H54 (cell line): ENCODE measurements around the gene DYNC2LI1.

ENCODE experiments used
- DNase-seq: peaks from one replicate; pipeline ENCODE4 v3.0.0; 2011; ENCODE audit warnings: low spot score, mixed read lengths; ENCODE audit not compliant: insufficient read length
- FAIRE-seq: peaks from 3 replicates; lab custom pipeline; 2011; peaks lifted over from hg19 to GRCh38; lab: Jason Lieb, UNC
- POLR2A ChIP-seq: IDR thresholded peaks from 2 replicates; pipeline ENCODE4 v1.6.1; 2011; ENCODE audit warnings: low read depth, mild to moderate bottlenecking, low read length

The DYNC2LI1 gene

GRCh38 chr2:43838560-43839267 lies 64.9 kb downstream of the DYNC2LI1 start, which contains the start of the genes ABCG5 and ABCG8:
ABCG5 (minus strand) TSS chr2:43838839; CDS start chr2:43838679, 160 bp downstream.
ABCG8 (plus strand) TSS chr2:43838971; CDS start chr2:43839054, 83 bp downstream.
- no peak for DNase-seq
- no peak for TF ChIP-seq POLR2A
- no peak for FAIRE-seq

- FAIRE-seq (no peak), DNase-seq (no peak)
- TF ChIP-seq POLR2A: no peak
These were observed 66.1 kb downstream of the DYNC2LI1 start for GRCh38 chr2:43839776-43840564.

GRCh38 chr2:43840965-43841364 lies 67.1 kb downstream of the DYNC2LI1 start:
- no peak for TF ChIP-seq POLR2A
- DNase-seq (no peak), FAIRE-seq (no peak)

GRCh38 chr2:43841949-43842865 lies 68.4 kb downstream of the DYNC2LI1 start:
- no peak for FAIRE-seq
- no peak for TF ChIP-seq POLR2A

GRCh38 chr2:43842866-43843226 lies 69.0 kb downstream of the DYNC2LI1 start:
- DNase-seq: no peak
- no peak for FAIRE-seq
- no peak for TF ChIP-seq POLR2A

More at GRCh38 chr2:43841949-43842865, 68.4 kb downstream of the DYNC2LI1 start:
- no peak for DNase-seq

GRCh38 chr2:43845181-43845580 lies 71.3 kb downstream of the DYNC2LI1 start:
- no peak for TF ChIP-seq POLR2A
- DNase-seq (no peak), FAIRE-seq (no peak)

GRCh38 chr2:43846140-43846793 lies 72.4 kb downstream of the DYNC2LI1 start:
- no peak for TF ChIP-seq POLR2A
- DNase-seq (no peak), FAIRE-seq (no peak)

DNA sequence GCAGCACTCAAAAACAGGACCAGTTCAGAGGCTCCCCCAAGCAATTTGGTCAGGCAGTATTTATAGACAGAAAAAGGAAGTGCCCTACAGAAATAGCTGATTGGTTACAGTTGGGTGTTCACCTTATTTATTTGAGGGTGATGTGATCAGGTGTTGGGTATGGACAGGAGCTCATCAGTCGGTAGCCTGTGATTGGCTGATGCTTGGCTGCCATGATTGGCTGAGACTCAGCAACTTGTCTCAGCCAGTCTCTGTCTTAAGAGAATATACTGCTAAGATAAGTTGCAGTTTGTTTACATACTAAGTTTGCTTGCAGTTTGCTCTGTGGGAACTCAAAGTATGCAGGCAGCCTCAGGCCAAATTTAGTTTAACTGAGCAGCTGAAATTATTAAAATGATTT lies 74.4 kb downstream of the DYNC2LI1 start:
- FAIRE-seq (no peak), DNase-seq (no peak)
- TF ChIP-seq POLR2A: no peak

- FAIRE-seq (no peak), DNase-seq (no peak)
- TF ChIP-seq POLR2A: no peak
These were observed 77.5 kb downstream of the DYNC2LI1 start for GRCh38 chr2:43851011-43851980.

DNA sequence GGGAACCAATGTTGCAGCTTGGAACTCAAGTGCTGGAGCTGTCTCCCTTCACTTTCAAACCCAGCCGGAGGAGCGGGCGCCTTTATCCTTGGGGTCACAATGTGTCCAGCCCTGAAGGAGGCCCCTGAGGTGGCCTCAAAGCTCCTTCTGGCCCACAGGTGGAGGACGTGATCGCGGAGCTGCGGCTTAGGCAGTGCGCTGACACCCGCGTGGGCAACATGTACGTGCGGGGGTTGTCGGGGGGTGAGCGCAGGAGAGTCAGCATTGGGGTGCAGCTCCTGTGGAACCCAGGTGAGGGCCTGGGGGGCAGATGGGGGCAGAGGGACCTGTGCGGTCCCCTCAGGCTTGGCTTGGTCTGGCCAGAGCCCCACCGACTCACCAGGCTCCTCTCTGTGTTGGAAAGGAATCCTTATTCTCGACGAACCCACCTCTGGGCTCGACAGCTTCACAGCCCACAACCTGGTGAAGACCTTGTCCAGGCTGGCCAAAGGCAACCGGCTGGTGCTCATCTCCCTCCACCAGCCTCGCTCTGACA lies 78.4 kb downstream of the DYNC2LI1 start:
- DNase-seq: no peak
- FAIRE-seq: no peak
- no peak for TF ChIP-seq POLR2A

GRCh38 chr2:43853141-43854081 lies 79.6 kb downstream of the DYNC2LI1 start:
- DNase-seq: no peak
- TF ChIP-seq POLR2A: no peak
- no peak for FAIRE-seq
